SIG-M5 treated with dmso at 0.1 percent for 504 hours (cell line): Measurements from ENCODE around the gene ERLIN1.
A peak's percentile ranks its signal among the peaks of the same experiment; 100 is the strongest.

Source experiments
- DNase-seq: peaks from one replicate; lab custom pipeline; 2025; ENCODE audit not compliant: unreplicated experiment; lab: John Stamatoyannopoulos, UW

ERLIN1 gene

GRCh38 chr10:100173035-100173434 is 12.8 kb downstream of the ERLIN1 start:
- DNase-seq: no peak

DNA sequence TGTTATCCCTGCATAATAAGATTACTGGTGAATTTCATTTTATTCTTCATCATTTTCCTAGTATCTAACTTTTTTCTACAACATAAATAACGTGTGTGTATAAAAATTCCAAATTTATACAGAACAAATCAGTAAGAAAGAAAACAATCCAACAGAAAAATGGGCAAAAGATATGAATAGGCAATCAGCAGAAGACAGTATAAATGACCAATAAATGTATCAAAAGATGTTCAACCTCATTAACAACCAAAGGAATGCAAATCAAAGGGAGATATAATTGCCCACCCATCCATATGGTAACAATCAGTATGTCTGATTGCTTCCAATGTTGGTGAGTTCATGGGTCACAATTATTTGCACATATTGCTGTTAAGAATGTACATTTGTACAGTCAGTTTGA is 13.5 kb downstream of the ERLIN1 start:
- no peak for DNase-seq

DNA sequence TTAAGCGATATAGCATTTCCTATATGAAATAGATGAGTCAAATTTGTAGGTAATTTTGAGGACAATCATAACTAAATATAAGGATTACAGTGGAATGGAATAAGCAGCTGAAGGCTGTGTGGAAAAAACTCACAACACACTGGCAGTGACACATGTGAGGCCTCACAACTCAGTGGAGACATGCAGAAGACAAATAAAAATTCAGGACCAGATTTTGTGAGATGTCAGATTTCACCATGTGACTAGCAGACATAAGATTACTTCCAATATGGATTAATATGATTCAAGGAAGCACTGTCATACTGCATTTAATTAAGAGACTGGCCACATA is 17.6 kb downstream of the ERLIN1 start:
- DNase-seq: no peak

- no peak for DNase-seq
These were observed 18.1 kb downstream of the ERLIN1 start for GRCh38 chr10:100167553-100168312.

DNA sequence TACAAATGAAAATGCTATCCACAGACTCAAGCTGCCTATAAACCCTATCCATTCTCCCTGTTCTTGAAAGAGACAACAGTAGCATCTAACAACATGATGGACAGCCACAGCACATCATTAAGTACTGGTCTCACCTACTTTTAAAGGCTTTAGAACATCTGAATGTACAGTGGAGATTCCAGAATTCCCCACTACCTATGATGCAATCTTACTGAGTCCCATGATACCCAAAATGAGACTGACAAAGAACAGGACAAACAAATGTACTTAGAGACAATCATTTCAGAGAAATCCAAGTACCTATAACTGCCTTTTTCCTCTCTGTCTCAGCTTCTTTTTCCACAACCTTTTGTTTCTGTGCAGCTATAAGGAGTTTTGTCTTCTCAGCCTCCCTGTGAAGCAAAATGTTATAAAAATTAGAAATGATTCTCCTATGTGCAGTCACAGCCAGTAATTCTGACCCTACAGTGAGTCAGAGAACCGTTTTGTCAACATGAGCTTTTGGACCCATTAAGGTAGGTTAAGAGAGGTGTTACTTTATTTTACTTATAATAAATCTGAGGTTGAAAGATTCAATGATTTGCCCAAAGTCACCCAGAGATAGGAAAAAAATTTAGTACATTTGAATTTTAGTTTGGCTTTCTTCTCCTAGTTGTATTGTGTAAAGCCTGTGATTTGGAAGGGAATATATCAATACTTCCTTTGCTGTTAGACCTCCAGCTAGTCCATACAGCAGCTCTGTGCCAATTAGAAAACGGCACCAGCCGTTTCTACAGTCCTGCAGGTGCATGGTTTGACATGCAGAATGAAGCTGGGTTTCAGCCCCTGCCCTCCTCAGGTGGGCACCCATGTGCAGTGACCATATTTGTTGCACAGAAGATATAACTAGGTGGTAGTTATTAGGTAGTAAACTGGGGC is 21.9 kb downstream of the ERLIN1 start:
- no peak for DNase-seq

DNA sequence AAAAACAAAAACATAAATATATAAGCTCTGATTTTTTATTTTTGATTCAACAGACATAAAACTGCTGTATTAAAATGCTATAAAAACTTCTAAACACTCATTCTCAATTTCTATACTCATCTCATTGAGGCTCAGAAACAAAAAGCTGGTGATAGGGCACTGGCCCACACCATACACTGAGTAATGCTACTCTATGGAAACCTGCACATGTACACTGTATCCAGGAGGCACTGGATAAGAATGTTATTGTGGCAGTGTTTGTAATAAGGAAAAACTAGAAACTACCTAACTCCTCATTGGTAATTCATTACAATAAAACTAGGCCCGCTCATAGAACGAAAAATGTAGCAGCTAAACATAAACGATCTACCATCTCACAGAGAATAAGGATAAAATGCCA is 23.1 kb downstream of the ERLIN1 start:
- DNase-seq: no peak

- no peak for DNase-seq
These were observed 27.6 kb downstream of the ERLIN1 start for GRCh38 chr10:100158044-100158805.

- DNase-seq: no peak
These were observed 28.7 kb downstream of the ERLIN1 start for GRCh38 chr10:100157156-100157555.

- no peak for DNase-seq
These were observed 29.9 kb downstream of the ERLIN1 start for GRCh38 chr10:100155936-100156335.

DNA sequence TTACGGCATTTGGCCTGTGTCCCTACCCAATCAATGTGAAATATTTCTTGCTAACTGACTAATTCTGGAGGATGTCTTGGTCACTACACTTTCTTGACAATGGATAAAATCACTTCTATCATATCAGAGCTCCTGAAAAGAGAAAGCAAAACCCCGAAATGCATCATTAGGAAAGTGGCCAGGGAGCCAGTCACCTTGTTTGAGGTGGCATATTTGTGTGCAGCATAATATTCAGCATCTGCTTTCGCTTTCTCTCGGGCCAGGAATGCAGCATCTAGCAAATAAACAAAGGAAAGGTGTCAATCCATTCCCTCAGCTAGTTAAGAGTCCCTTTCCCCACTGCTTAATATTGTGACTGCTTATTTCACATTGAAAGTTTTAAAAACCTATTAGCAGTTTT is 31.2 kb downstream of the ERLIN1 start:
- DNase-seq: no peak

- no peak for DNase-seq
These were observed 32.5 kb downstream of the ERLIN1 start for GRCh38 chr10:100153239-100153825.

DNA sequence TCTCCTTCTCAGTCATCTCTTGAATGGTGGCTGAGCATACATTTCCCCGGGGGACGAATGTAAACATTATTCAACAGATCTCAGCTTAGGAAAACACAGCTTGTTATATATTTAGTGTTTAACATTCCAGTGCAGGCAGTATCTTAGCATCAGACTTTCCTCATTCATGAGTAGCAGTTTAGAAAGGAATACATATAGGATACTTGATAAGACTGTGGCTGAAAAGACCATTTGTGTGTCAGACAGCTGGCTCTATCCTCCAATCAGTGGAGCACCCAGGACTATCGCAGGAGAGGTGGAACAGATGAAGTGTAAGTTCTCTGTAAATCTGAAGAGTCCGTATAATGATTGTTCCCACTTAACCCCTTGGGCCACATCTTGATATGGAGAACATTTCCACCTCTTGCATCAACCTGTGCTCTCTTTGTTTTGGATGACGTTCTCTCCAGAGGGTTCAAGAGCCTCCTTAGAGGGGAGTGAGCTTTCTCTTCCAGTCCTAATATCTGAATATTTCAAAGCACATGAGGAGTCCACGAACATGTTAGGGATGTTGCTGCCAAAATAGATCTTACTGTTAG is 34.0 kb downstream of the ERLIN1 start:
- no peak for DNase-seq

DNA sequence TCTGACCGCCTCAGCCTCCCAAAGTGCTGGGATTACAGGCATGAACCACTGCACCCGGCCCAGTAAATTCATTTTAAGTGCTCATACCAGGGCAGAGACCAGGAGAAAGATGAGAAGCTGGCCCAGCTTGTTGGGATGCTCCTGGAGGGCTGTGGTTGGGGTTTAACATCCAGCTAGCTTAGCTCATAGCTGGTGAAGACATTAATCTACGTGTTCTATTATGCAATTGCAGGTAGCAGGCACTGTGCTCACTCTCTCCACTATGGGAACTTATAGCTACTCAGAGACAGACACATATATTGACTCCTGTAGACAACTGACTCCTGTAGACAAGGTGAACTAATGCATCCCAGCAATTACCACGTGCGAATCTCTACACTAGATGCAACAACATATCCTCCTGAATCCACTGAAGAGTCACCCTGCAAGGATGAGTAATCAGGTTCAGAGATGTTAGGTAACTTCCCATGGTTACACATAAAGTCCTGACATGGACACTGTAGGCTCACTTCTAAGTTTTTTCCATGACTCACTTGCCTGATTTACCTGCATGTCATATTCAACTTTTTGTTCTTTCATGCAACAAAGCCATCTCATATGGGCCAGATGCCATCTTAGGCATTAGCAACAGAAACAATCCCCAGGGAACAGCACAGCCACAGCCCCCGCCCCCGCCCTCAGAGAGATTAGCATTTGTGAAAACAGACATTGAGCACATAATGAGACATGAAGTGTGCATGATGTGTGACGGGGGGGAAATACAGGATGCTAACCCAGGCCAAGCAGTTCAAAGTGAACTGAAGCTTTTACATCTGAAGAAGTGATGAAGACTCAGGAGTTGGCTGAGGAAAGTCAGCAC is 37.2 kb downstream of the ERLIN1 start:
- DNase-seq: peak; percentile 63

DNA sequence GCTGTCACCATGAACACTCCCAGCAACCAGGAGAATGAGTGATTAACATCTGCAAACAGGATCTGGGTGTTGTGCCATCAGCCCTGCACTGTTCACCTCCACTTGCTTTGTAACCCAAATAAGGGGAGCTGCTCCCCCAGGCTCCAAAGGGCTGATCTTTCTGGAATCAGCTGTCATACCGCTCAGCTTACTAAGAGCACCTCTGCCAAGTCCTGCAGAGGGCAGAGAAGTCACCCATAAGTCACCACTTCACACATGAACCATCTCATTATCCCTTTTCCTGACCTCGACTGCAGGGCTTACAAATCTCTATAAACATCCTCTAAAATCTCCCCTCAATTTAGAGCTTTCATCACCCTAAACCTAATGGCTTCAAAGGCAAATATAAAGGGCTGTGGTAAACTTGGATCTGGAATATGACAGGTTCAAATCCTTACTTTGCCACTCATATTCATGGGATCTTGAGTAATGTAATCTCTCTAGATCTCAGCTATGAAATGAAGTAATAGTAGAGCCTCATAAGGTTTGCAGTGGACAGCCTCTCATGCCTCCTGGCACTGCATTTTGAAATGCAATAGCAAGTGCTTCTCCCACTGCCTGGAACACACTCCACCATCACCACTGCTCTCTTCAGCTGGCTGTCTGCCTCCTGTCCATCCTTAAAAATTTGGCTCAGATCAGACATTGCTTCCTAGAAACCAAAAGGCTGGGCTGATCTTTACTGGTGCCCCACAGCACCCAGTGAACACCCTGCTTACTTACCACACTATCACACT is 38.8 kb downstream of the ERLIN1 start:
- DNase-seq: no peak

GRCh38 chr10:100146398-100146797 is 39.4 kb downstream of the ERLIN1 start:
- DNase-seq: no peak

DNA sequence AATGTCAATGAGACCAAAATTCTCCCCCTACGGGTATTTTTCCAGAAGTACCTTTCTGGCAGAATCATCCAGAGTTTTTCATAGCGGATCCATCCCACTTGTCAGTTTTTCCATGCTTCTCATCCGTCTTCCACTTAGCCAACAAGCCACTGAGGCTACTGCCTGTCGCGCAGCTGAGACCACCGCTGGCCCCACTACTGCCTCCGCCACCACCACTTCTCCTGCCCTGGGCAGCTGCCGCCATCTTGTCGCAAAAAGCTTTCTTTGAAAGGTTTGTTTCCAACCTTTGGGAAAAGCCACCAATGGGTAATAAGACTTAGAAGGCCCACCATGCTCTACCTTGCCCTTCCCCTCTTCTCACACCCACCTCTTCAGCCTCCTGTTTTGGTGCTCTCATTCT is 42.1 kb downstream of the ERLIN1 start:
- no peak for DNase-seq

GRCh38 chr10:100141446-100142087 is 44.3 kb downstream of the ERLIN1 start:
- no peak for DNase-seq

- DNase-seq: no peak
These were observed 45.8 kb downstream of the ERLIN1 start for GRCh38 chr10:100140070-100140469.
